ENCODE data around the gene TNS3. TPM values are rescaled to one million over a fixed set of nuclear protein-coding genes. Genes with fewer than 3 reads are reported as not detected.

The TNS3 gene
- total and polyA plus RNA-seq, 10 of the 15 experiments (the other 5 are each of a cell fraction or from before 2014, with no cell fraction given): 0.27 to 2.7 (median 0.79) TPM

GRCh38 chr7:47335071-47335470, 246.8 kb downstream of the TNS3 start:
- Histone ChIP-seq H3K4me1 (ENCODE audit: control insufficient read depth, insufficient read depth, low read length) (no peaks in the 10 kb centered on the region), H4K20me1 (ENCODE audit: control insufficient read depth, insufficient read depth) (no peaks in the 10 kb centered on the region), H3K36me3 (ENCODE audit: control insufficient read depth in 2 of 2, insufficient read depth in 2 of 2, low read length in 1 of 2) (no peaks in the 10 kb centered on the region), H2AFZ (ENCODE audit: control insufficient read depth, low read depth, low read length) (no peak overlapping the region), H3K4me3 (no peak overlapping the region), H3K4me2 (ENCODE audit: control insufficient read depth, insufficient read depth) (no peak overlapping the region), H3K27ac (ENCODE audit: control insufficient read depth, insufficient read depth) (no peak overlapping the region), H3K9me3 (replicated peaks; ENCODE audit: control insufficient read depth, insufficient read depth, low read length) (no peaks in the 10 kb centered on the region), H3K9ac (ENCODE audit: control insufficient read depth, insufficient read depth, low read length) (no peak overlapping the region), H3K79me2 (ENCODE audit: control insufficient read depth, insufficient read depth, low read length) (no peaks in the 10 kb centered on the region), H3K27me3 (replicated peaks in 1 of 2; ENCODE audit: control insufficient read depth in 2 of 2, insufficient read depth in 2 of 2, low read length in 1 of 2) (no peaks in the 10 kb centered on the region; a peak in 1 of 4 replicates)
- DNase-seq (ENCODE audit: low read depth, low spot score) (no peak), FAIRE-seq (no peak), ATAC-seq (no peak)
- in situ Hi-C loops (cut with MboI): no loop called here
- WGBS (ENCODE audit: insufficient coverage, insufficient replicate concordance, low lambda C conversion rate, missing lambda C conversion rate): 67% methylated on average over 6 of the region's 6 CpGs
- ChIA-PET RAD21 (ENCODE audit: unreplicated experiment) (no interaction called here), POLR2A (no interaction called here), CTCF (no interaction called here), SMC1A (ENCODE audit: uncharacterized antibody, unreplicated experiment) (no interaction called here)
- no TSS peak for BruUV-seq (replicated peaks)
- TF ChIP-seq RAD51 (IDR thresholded peaks at IDR 0.05) (no peak), POLR2AphosphoS5 (IDR thresholded peaks at IDR 0.05; ENCODE audit: low read length) (no peak), PAX5 (IDR thresholded peaks at IDR 0.05; ENCODE audit: borderline replicate concordance, low read depth, low read length) (no peak), SKIL (IDR thresholded peaks at IDR 0.05; ENCODE audit: low read depth, poor library complexity, severe bottlenecking) (no peak), NBN (IDR thresholded peaks at IDR 0.05) (no peak), PBX3 (IDR thresholded peaks at IDR 0.05; ENCODE audit: insufficient replicate concordance, low read depth, low read length) (no peak), MEF2A (IDR thresholded peaks at IDR 0.05; ENCODE audit: insufficient read depth, low read depth, low read length) (no peak), IRF3 (IDR thresholded peaks at IDR 0.05) (no peak), BACH1 (IDR thresholded peaks at IDR 0.05; ENCODE audit: borderline replicate concordance) (no peak), ELK1 (IDR thresholded peaks at IDR 0.05; ENCODE audit: low read depth, low read length) (no peak), GABPA (IDR thresholded peaks at IDR 0.05; ENCODE audit: low read depth) (no peak)
- intact Hi-C loops (cut with micrococcal nuclease; ENCODE audit: unreplicated experiment): no loop called here

Data from GM12878 (cell line).